Measurements from ENCODE around the gene IGSF23. TPM values are rescaled to one million over a fixed set of nuclear protein-coding genes. Genes with fewer than 3 reads are reported as not detected.
A peak's percentile ranks its signal among the peaks of the same experiment; 100 is the strongest.

Gene IGSF23, protein sequence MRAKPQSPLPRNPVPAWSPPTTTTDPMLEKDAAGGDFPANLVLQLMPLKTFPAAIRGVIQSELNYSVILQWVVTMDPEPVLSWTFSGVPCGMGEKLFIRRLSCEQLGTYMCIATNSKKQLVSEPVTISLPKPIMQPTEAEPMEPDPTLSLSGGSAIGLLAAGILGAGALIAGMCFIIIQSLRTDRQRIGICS
- total RNA-seq: not detected

DNA sequence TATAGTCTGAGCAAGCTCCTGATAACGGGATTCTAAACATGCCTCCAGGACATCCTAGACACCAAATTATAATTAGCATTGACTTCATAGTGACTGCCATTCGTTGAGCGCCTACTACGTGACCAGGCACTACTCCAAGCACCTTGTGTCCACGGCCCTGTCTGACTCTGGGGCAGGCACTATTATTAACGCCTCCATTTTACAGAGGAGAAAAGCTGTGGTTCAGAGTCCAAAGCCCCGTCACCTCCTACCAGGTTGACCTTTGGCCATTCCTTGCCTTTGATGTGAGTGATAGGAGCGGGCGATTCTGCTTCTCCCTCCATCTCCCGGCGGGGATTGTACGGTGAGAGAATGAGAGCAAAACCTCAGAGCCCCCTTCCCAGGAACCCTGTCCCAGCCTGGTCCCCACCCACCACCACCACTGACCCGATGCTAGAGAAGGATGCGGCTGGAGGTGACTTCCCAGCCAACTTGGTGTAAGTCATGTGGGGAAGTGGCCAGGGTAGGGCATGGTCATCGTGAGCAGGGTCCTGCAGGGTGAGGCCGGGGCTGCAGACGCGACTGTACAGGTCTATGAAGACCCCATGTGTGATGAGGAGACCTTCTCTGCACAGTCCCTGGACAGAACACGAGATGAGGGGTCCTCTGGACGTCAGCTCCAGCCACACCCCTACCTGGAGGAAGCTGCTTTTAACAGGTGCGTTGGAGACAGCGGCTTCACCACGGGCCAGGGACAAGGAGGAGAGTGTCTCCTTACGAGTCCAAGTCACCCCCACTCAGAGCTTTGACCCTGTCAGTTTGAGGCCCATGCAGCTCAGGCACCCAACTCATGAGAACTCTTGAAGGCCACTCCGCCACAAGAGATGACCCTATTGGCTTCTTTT is at the start of gene IGSF23:
Gene IGSF23 (plus strand): TSS at position 269 of the 884 bp plus-strand sequence. CDS start 83 bp downstream, at position 352.
- Mint-ChIP-seq H3K27me3 (no peaks in the 10 kb centered on the region), H3K4me1 (no peaks in the 10 kb centered on the region), H3K36me3 (ENCODE audit: low read depth) (no peaks in the 10 kb centered on the region), H3K9me3 (no peaks in the 10 kb centered on the region), H3K27ac (no peak within 1 kb of the TSS), H3K4me3 (no peak within 1 kb of the TSS)
- ChIA-PET CTCF (no interaction called here), POLR2A (no interaction called here)
- DNase-seq: no peak

DNA sequence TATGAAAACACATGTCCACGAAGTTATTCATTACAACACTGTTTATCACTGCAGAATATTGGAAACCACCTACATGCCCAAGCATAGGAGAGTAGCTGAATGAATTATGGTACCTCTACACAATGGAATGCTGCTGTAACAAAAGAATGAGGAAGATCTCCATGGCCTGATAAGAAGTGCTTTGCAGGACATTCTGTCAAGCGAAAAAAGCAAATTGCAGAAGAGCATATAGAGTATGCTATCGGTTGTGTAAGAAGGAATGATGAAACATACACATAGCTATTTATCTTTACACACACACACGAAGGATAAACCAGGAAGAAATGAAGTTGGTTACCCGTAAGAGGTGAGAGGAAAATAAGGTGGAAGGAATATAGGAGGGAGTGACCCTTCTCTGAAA is 46.4 kb upstream of the IGSF23 start:
- CTCF ChIA-PET: interaction anchor here (0.6 kb wide), 1 partner anchor 115 kb away, joined by 3 read pairs; no protein-coding TSS in a partner anchor
- POLR2A ChIA-PET: no interaction called here
- Mint-ChIP-seq H3K9me3 (no peaks in the 10 kb centered on the region), H3K4me3 (no peak overlapping the region), H3K27ac (no peak overlapping the region), H3K27me3 (peaks cover 14% of the 10 kb centered on the region), H3K36me3 (ENCODE audit: low read depth) (no peaks in the 10 kb centered on the region), H3K4me1 (peaks cover 4% of the 10 kb centered on the region)
- DNase-seq: no peak

DNA sequence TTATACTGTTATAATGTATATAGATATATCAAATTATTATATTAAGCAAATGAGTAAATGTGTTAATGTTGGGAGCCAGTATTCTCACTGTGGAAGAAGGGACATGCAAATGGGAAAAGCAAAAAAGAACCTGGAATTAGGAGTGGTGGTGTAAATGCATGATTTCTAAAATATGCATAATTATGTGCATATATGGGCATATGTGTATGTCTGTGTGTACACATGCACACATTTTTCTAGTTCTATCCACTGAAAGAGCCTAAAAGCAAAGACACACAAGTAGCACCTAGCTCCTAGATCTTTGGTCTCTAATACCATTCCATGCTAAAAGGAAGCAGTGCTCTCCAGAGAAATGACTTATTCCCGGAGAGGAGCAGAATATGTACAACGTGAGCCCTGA is 45.6 kb upstream of the IGSF23 start:
- Mint-ChIP-seq H3K27me3 (peaks cover 14% of the 10 kb centered on the region), H3K4me3 (no peak overlapping the region), H3K27ac (no peak overlapping the region), H3K36me3 (ENCODE audit: low read depth) (no peaks in the 10 kb centered on the region), H3K9me3 (no peaks in the 10 kb centered on the region), H3K4me1 (peaks cover 4% of the 10 kb centered on the region)
- ChIA-PET POLR2A (no interaction called here), CTCF (no interaction called here)
- DNase-seq: no peak

DNA sequence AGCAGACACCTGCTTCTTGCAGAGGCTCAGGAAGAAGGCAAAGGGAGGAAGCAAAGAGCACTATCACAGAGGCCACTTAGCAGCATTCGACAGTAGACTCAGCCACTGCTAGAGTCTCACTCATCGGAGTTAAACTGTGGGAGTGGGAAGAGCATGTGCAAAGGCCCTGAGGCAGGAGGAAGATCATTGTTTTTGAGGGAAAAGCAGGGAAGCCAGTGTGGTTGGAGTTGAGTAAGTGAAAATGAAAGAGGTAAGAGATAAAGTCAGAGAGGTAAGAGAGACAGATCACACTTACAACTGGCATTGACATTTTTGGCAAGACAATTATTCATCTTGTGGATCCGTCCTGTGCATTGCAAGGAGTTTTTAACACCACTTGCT is 42.8 kb upstream of the IGSF23 start:
- no peak for DNase-seq
- ChIA-PET POLR2A (no interaction called here), CTCF (interaction anchor here (0.6 to 1.5 kb wide), 3 partner anchors 10 to 647 kb away, joined by 3 to 4 read pairs (median 4); no protein-coding TSS in a partner anchor)
- Mint-ChIP-seq H3K4me1 (peaks cover 4% of the 10 kb centered on the region), H3K27ac (no peak overlapping the region), H3K4me3 (no peak overlapping the region), H3K9me3 (no peaks in the 10 kb centered on the region), H3K27me3 (peaks cover 13% of the 10 kb centered on the region), H3K36me3 (ENCODE audit: low read depth) (no peaks in the 10 kb centered on the region)

DNA sequence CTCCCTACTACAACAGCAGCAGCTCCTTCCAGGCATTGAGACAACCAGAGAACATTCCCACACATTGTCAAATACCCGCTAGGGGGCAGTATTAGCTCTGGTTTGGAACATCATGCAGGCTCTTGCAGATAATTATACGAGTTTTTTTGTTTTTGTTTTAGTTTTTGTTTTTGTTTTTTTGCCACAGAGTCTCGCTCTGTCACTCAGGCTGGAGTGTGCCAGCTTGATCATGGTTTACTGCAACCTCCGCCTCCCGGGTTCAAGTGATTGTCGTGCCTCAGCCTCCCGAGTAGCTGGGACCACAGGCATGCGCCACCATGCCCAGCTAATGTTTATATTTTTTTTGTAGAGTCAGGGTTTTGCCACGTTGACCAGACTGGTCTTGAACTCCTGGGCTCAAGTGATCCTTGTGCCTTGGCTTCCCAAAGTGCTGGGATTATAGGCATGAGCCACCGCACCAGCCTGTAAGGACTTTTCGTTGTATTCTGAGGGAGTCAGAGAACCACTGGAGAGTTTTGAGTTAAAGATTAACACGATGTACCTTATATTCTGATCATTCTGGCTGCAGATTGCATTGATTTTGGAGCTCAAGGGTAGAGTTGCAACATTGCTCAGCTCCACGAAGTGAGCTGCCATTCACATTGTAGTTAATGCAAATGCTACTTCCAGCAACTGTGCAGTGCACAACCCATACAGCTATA is 42.2 kb upstream of the IGSF23 start:
- H3K4me1 Mint-ChIP-seq: peaks cover 4% of the 10 kb centered on the region
- POLR2A ChIA-PET: no interaction called here
- no peak overlapping the region for H3K4me3 Mint-ChIP-seq
- CTCF ChIA-PET: interaction anchor here (0.6 to 1.5 kb wide), 5 partner anchors 9 to 647 kb away, joined by 3 to 4 read pairs (median 4); no protein-coding TSS in a partner anchor
- no peak overlapping the region for H3K27ac Mint-ChIP-seq
- no peaks in the 10 kb centered on the region for H3K36me3 Mint-ChIP-seq (ENCODE audit: low read depth)
- peaks cover 10% of the 10 kb centered on the region for H3K27me3 Mint-ChIP-seq
- DNase-seq: peak; percentile 73
- H3K9me3 Mint-ChIP-seq: no peaks in the 10 kb centered on the region

DNA sequence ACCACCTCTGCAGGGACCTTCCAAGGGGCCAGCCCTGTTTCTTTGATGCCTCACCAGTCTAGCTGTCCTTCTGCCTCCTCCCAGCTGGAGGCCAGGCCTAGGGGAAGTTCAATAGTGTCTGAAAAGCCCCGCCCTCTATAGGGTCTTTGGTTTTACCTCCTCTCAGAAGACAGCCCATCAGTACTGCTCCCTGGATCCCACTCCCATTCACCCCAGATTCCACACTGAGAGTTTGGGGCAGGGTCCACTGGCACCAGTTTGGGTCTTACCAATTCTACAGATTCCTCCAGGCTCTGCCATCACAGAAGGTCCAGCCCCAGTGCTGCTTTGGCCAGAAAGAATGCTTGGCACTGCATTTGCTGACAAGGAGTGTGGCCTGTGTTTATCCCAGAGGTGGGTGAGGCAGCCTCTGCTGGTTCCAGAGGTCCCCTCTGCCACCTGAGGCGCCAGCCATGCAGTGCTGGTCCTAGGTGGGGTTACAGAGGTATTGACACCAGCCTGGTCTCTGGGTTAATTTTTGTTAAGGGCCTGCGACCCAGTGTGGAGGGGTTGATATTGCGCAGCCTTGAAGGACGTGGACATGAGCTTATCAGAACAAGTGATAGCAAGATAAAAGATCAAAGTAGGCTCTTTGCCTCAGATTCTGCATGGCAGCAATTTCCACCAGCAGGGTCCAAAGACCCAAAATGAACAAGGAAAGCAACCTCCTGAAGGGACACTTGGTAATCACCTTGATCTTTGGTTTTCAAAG is 41.4 kb upstream of the IGSF23 start:
- DNase-seq: no peak
- H3K27me3 Mint-ChIP-seq: peaks cover 8% of the 10 kb centered on the region
- no peaks in the 10 kb centered on the region for H3K36me3 Mint-ChIP-seq (ENCODE audit: low read depth)
- POLR2A ChIA-PET: no interaction called here
- no peak overlapping the region for H3K27ac Mint-ChIP-seq
- H3K9me3 Mint-ChIP-seq: no peaks in the 10 kb centered on the region
- H3K4me1 Mint-ChIP-seq: peaks cover 4% of the 10 kb centered on the region
- H3K4me3 Mint-ChIP-seq: no peak overlapping the region
- CTCF ChIA-PET: interaction anchor here (0.9 to 1.5 kb wide), 2 partner anchors 8 to 12 kb away, joined by 3 to 4 read pairs; no protein-coding TSS in a partner anchor

DNA sequence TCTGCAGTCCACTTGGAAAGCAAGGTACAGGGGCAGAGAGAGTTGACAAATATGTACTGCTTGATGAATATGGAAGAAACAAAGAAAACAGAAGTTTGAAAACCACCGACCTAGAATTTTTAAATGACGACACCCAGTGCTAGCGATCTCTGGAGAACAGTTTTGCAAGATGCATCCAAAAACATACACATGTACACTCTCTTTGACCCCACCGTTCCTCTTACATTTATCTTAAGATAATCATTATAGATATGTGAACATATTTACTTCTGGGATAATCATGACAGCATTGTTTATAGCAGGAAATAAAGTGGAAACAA is 40.8 kb upstream of the IGSF23 start:
- no peak overlapping the region for H3K27ac Mint-ChIP-seq
- POLR2A ChIA-PET: no interaction called here
- DNase-seq: no peak
- peaks cover 7% of the 10 kb centered on the region for H3K27me3 Mint-ChIP-seq
- H3K36me3 Mint-ChIP-seq (ENCODE audit: low read depth): no peaks in the 10 kb centered on the region
- no peak overlapping the region for H3K4me3 Mint-ChIP-seq
- H3K4me1 Mint-ChIP-seq: peaks cover 4% of the 10 kb centered on the region
- CTCF ChIA-PET: no interaction called here
- no peaks in the 10 kb centered on the region for H3K9me3 Mint-ChIP-seq

DNA sequence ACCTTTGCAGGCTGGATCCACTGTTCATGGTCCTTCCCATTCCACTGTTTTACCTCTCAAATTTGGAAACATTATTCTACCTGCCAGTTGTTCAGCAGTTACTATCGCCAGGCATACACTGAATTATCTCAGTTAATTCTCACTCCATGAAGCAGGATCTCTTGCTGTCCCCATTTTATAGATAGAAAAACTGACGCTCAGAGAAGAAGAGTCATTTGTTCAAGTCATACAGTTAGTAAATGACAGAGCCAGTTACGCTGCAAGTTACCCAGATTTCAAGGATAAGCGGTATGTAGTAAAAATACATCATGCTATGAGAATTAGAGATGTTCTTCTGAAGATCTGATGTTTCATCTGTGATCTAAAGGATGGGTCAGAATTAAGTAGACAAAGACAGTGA is 40.2 kb upstream of the IGSF23 start:
- H3K27ac Mint-ChIP-seq: no peak overlapping the region
- peaks cover 7% of the 10 kb centered on the region for H3K27me3 Mint-ChIP-seq
- no peaks in the 10 kb centered on the region for H3K36me3 Mint-ChIP-seq (ENCODE audit: low read depth)
- no peaks in the 10 kb centered on the region for H3K9me3 Mint-ChIP-seq
- CTCF ChIA-PET: no interaction called here
- DNase-seq: no peak
- H3K4me1 Mint-ChIP-seq: peaks cover 4% of the 10 kb centered on the region
- POLR2A ChIA-PET: no interaction called here
- H3K4me3 Mint-ChIP-seq: no peak overlapping the region

DNA sequence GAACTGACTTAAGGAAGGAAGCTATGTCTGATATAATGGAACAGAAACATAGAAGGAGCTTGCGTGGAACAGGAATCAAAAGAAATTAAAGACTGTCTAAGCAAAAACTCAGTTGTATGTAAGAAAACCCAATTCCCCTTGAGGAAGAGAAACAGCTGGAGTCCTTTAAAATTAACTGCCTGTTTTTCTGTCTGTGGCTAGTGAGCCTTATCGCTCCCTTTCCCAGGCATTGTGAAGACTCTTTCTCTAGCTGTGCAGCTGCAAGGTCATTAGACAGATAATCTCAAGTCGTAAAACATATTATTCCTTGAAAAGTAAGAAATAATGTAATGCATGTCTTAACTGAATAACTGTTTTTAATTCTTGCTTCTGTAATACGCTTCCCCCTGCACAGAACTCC is 39.7 kb upstream of the IGSF23 start:
- no peak for DNase-seq
- no peaks in the 10 kb centered on the region for H3K9me3 Mint-ChIP-seq
- ChIA-PET CTCF (no interaction called here), POLR2A (no interaction called here)
- H3K36me3 Mint-ChIP-seq (ENCODE audit: low read depth): no peaks in the 10 kb centered on the region
- H3K4me3 Mint-ChIP-seq: no peak overlapping the region
- peaks cover 7% of the 10 kb centered on the region for H3K27me3 Mint-ChIP-seq
- H3K27ac Mint-ChIP-seq: no peak overlapping the region
- peaks cover 4% of the 10 kb centered on the region for H3K4me1 Mint-ChIP-seq

DNA sequence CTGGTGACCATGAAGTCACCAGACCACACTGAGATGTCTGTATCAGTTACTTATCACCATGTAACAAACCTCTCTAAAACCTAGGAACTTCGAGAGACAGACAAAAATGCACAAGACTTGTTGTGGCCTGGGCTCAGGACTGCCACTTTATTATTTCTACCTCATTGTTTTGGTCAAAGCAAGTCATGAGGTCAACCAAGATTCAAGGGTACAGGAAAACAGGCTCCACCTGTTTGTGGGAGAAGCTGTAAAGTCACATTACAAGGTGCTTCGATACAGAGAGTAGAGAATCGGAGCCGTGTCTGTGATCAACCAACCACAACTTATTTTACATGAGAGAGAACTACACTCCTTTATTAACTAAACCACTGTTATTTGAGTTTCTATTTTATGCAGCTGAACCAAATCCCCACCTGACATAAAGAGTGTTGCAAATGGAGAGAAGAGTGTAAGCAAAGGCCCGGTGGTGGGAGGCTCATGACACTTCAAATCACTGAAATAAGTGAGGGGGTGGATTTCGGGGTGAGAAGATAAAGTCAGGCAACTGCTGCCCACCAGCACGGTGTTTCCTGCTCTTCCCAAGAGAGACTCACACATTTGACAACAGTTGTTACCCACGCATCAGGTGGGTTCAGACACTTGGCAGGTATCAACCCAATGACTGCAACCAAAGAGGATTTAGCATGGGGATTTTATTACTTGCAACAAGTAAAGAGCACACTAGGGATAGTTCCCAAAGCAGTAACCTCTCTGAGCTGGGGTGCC is 39.0 kb upstream of the IGSF23 start:
- no peak for DNase-seq
- Mint-ChIP-seq H3K27me3 (peaks cover 7% of the 10 kb centered on the region), H3K36me3 (ENCODE audit: low read depth) (no peaks in the 10 kb centered on the region), H3K4me1 (peaks cover 4% of the 10 kb centered on the region), H3K27ac (no peak overlapping the region), H3K9me3 (no peaks in the 10 kb centered on the region), H3K4me3 (no peak overlapping the region)
- POLR2A ChIA-PET: interaction anchor here (0.6 kb wide), 1 partner anchor 324 kb away, joined by 3 read pairs; no protein-coding TSS in a partner anchor
- CTCF ChIA-PET: no interaction called here

DNA sequence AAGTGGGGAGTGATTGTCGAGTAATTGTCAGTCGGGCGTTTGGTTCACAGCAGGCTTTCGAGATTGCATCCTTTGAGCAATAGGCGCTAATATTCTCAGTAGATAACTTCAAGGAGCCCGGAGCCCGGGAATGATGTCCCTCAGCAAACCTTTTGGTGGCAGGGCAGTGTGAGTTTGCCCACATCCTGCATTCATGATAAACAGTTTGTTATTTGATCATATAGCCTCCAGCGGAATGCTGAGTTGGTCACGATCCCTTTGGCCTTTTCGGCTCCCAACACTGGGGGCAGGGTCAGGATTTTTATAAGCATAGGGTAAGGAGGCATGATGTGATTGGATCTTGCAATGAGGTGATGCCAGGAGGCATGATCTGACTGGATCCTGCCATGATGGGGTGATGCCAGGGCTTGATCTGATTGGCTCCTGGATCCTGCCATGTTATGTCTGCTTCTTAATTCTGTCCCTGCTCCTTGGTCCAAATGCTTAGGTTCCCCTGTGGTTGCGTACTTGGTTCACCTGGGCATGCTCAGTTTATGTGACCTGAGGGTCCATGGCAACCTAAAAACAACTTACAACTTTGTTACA is 38.2 kb upstream of the IGSF23 start:
- H3K27me3 Mint-ChIP-seq: peaks cover 4% of the 10 kb centered on the region
- H3K4me1 Mint-ChIP-seq: peaks cover 4% of the 10 kb centered on the region
- H3K9me3 Mint-ChIP-seq: peaks cover 3% of the 10 kb centered on the region
- ChIA-PET POLR2A (interaction anchor here (0.6 kb wide), 1 partner anchor 325 kb away, joined by 3 read pairs; no protein-coding TSS in a partner anchor), CTCF (no interaction called here)
- no peaks in the 10 kb centered on the region for H3K36me3 Mint-ChIP-seq (ENCODE audit: low read depth)
- H3K27ac Mint-ChIP-seq: no peak overlapping the region
- DNase-seq: no peak
- no peak overlapping the region for H3K4me3 Mint-ChIP-seq
